Right lobe of liver (tissue), 4 donors: ENCODE measurements around the gene ZC2HC1C.

ENCODE experiments used
- POLR2A ChIP-seq: fragments of 450-650 bp; IDR thresholded peaks from one replicate; pipeline ENCODE4 v1.6.1; 2017; ENCODE audit warnings: antibody characterized with exemption, mild to moderate bottlenecking
- TF ChIP-seq, protein P1 (sequence below), 4 donors: fragments of 200-600 bp in 3 of 4; fragments of 450-650 bp in 1 of 4; IDR thresholded peaks; one replicate each; pipeline versions ENCODE4 v1.5.1 to v1.8.0; 2016 to 2022; ENCODE audit warnings: antibody characterized with exemption in 4 of 4, mild to moderate bottlenecking in 2 of 4
- donor health status: DM: no; HTN: no; CAD: no.
- donor health status: DM: no; HTN: no; CAD: no.
- donor health status: DM: no; HTN: yes; CAD: no.

GRCh38 chr14:75113932-75114539 lies 44.6 kb downstream of the ZC2HC1C start:
- TF ChIP-seq, protein P1, sequence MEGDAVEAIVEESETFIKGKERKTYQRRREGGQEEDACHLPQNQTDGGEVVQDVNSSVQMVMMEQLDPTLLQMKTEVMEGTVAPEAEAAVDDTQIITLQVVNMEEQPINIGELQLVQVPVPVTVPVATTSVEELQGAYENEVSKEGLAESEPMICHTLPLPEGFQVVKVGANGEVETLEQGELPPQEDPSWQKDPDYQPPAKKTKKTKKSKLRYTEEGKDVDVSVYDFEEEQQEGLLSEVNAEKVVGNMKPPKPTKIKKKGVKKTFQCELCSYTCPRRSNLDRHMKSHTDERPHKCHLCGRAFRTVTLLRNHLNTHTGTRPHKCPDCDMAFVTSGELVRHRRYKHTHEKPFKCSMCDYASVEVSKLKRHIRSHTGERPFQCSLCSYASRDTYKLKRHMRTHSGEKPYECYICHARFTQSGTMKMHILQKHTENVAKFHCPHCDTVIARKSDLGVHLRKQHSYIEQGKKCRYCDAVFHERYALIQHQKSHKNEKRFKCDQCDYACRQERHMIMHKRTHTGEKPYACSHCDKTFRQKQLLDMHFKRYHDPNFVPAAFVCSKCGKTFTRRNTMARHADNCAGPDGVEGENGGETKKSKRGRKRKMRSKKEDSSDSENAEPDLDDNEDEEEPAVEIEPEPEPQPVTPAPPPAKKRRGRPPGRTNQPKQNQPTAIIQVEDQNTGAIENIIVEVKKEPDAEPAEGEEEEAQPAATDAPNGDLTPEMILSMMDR (IDR thresholded peaks at IDR 0.05), result no peak
- no peak for TF ChIP-seq POLR2A
